GM19023 (cell line): Measurements from ENCODE around the gene CCDC54.

Experiments
- ATAC-seq: cut with Tn5 transposase; IDR thresholded peaks from one replicate; pipeline ENCODE4 v1.9.1; 2021; ENCODE audit warnings: mild to moderate bottlenecking, moderate library complexity; ENCODE audit not compliant: unreplicated experiment

The CCDC54 gene

DNA sequence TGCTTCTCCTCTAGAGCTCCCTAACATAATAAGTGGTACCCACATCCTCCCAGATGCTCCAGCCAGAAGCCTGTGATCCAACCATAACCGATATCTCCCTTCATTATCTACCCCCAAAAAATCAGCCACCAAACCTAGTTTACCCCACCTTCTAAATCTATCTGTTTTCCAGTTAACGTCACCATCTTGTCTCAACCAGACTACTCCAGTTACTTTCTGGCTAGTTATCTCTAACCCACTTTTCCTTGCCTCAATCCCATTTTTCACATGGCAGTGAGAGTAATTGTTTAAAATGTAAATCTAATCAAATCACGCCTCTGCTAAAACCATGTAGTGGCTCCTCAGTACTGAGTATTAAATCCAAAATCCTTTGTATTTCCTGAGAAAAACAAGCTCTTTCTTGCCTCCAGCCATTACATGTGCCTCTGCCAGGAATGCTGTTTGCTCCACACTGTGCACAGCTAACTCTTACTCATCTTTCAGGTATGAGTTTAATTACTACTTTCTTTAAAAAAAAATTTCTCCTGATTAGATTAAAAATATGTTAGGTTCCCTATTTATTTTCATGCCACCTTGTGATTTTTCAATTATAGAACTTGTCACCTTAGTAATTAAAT lies 15.4 kb downstream of the CCDC54 start:
- no peak for ATAC-seq

DNA sequence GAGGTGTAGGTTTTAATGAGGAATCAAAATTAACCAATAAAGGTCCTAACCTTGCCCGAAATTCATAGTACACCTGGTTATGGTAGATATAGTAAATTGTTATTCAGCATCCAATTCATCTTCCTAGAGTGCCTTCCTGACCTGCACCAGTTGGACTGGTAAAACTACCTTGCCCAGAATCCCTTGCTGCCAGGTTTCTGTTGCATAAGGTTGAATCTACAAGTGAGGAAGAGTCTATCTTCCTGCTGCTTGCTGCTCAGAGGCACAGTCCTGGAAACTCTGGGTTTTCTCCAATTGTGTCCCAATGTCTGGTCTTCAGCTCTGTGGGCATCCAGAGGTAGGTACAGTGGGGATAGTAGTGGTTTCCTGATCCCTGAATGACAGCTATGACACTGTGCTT lies 17.3 kb downstream of the CCDC54 start:
- ATAC-seq, result no peak

DNA sequence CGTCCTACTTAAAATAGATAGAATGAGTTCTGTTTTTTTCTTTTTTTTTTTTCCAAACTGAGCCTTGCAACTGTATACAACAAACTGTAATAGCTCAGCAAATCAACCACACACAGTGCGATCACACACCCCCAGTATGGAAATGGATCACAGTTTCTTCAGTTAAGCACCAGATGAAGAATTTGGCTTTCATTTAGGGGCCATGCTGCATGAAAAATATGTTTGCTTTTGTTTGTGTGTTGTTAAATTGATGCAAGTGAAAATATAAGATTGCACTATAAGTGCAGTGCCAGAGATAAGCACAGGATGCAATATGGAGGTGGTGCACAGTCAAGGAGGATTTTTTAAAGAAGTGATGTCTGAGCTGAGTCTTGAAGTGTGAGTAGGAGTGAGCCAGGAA lies 17.8 kb downstream of the CCDC54 start:
- no peak for ATAC-seq

DNA sequence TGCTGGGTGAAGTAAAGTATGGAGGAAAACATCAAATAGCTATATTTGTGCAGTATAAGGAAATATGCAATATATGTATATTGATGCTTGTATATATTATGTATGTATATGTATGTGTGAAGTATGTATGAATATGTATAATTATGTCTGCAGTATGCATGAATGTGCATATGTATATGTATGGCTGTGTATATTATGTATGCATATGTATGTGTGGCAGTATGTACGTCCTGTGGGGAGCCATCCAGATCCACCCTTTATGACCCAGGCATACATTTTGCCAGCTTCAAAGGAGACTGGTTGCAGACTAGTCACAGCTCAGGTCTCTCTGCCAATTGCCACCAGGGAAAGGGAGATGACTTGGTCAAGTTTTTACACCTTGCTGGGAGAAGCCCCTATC lies 24.1 kb downstream of the CCDC54 start:
- ATAC-seq, result no peak

DNA sequence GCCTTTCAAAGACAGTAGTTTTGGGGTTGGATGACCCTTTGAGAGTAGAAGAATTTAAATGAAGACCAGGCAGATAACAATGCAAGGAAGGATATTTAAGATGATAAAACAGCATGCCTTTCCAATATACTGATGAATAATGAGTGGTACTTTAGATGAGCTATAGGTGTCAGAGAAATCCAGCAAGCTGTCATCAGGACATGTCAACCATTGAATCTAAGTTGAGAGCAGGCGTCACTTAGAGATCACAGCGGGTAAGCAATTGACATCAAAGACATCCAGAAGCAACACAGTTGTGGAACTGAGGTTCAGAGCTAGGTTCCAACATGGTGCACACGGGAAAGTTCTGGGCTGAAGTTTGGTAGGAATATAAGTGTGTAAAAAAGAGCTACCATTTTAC lies 25.0 kb downstream of the CCDC54 start:
- ATAC-seq, result no peak

DNA sequence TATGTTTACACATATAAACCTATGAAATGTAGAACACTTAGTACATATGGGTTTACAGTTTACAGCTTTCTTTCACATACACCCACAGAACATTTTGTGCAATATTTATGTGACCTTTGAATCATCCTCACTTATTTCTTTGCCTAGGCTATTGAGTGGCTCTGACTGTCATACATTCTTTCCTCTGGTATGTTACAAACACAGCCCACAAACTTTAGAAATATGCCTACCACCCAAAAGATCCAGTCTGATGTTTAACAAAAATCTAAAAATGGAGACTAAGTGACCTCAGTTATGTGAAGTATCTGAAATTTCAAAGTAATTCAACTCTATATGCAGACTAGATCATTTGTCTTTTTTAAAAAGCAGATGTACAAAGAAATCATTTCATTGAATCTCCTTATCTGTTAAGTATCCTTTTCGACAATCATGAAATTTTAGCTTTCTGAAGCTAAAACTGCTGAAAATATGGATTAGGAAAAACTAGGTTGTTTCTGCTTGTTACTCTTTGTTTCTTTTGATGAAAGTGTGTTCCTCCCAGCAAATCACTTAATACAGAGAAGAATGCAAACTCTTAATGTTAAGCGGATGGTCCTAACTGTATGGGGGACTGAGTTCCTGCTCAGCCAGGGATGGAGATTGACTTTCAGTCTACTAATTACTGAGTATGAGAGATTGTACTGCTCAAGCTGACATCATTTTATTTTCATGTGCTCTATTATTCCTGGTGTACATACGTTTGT lies 27.7 kb downstream of the CCDC54 start:
- ATAC-seq, result no peak

DNA sequence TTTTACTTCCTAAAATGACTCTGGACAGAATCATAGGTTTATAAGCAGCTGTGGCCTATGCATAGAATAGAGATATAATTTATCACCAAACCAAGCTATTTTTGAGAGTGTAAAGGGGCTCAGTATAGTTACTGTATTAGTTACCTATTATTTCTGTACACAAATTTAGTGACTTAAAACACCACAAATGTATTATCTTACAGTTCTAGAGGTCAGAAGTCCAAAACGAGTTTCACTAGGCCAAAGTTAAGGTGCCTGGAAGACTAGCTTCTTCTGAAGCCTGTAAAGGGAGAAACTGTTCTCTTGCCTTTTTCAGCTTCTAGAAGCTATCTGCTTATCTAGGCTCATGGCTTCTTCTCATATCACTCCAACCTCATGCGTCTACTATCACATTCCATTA lies 30.1 kb downstream of the CCDC54 start:
- no peak for ATAC-seq

DNA sequence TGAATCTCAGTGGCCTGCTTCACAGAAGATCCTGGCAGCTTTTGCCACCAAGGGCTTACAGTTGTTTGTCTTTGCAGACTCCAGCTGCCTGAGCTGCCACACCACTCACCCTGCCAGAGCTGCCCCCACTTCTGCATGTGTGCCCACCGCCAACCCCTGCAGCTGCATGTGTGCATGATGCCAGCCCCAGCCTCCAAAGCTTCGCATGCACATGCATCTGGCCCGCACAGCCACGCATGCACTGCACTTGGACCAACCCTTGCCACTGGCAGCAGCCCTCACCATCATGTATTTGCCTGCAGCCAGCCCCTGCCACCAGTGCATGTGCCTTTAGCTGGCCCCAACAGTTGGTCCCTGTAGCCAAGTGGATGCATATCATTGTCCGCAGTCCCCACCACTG lies 31.3 kb downstream of the CCDC54 start:
- no peak for ATAC-seq

DNA sequence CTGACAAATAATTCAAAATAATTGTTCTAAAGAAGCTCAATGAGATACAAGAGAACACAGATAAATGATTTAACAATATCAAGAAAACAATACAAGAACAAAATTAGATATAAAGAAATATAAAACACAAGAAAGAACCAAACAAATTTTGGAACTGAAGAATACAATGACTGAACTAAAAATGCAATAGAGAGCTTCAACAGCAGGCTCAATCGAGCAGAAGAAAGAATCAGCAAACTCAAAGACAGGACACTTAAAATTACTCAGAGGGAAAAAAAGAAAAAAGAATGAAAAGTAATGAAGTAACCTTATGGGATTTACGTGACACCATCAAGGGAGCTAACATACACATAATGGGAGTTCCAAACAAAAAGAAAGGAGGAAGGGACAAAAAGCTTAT lies 32.1 kb downstream of the CCDC54 start:
- ATAC-seq, result no peak

DNA sequence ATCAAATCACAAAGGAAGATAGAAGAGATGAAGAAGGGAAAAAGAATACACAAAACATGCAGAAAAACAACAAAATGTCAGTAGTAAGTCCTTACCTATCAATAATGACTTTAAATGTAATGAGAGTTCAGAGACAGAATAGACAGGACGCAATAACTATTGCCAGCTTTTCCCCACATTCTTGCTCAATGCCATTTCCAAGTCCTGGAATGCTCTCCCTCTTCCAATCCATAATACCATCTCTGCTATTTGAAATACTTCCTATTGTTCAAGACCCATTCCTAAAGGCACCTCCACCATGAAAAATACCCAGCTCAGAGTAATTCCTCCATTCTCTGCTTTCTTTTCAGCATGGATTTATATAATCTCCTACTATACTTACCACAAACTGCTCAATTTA lies 33.4 kb downstream of the CCDC54 start:
- ATAC-seq, result no peak

DNA sequence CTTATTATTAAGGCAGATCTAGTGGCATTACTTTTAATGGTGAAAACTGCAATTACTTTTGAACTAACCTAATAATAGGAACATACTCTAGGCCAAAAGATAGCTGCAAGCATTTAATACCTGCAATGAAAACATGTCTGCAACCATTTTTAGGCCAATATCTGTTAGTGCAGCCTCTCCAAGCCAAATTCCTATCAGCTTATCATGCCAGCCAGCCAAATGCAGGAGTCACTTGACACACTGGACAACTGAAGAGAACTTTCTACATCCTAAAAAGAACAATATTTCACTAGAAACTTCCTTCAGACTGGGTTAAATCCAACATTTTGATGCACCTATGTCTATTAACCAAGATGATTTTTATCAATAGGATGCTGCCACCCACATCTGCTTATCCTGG lies 33.8 kb downstream of the CCDC54 start:
- ATAC-seq, result no peak

DNA sequence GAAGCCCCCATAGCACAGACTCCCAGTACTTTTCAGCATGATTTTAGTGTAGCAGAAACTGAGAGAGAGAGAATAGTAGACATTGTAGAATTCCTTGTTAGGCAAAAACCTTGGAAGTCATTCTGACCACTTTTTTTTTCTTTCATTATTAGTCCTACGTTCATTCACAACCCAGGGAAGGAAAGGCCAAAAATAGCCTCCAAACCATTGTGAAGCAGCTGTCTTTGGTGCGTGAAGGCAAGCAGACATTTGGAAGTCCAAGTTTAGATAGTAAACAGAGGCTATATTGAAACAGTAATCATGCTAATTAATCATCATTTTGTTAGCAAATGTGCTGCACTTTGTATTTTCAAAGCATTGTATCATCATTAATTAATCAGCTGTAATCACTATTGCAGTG lies 34.5 kb downstream of the CCDC54 start:
- ATAC-seq, result no peak

DNA sequence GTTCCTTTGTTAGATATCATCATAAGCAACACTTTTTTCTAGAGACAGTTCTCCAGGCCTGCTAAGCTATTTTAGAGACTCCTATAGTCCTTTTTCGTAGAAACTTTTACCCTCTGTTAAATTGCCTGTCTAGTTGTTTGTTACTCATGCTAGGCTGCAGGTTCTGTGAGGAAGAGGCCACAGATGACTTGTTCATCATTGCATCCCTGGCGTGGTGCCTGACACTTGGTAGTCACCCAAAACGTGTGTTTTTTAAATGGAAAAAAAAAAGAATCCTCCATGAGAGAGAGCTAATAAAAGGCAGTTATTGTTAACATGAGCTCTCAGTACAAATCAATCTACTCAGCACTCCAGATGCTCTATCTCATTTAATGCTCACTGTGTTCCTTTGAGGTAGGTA lies 35.1 kb downstream of the CCDC54 start:
- no peak for ATAC-seq

DNA sequence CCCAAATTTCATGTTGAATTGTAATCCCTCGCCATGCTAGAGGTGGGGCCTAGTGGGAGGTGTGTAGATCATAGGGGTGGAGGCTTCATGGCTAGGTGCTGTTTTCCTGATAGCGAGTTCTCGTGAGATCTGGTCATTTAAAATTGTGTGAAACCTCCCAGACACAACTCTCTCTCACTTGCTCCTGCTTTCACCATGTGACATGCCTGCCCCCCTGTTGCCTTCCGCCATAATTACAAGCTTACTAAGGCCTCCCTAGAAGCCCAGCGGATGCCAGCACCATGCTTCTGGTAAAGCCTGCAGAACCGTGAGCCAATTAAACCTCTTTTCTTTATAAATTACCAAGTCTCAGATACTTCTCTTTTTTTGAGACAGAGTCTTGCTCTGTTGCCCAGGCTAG lies 36.0 kb downstream of the CCDC54 start:
- no peak for ATAC-seq

DNA sequence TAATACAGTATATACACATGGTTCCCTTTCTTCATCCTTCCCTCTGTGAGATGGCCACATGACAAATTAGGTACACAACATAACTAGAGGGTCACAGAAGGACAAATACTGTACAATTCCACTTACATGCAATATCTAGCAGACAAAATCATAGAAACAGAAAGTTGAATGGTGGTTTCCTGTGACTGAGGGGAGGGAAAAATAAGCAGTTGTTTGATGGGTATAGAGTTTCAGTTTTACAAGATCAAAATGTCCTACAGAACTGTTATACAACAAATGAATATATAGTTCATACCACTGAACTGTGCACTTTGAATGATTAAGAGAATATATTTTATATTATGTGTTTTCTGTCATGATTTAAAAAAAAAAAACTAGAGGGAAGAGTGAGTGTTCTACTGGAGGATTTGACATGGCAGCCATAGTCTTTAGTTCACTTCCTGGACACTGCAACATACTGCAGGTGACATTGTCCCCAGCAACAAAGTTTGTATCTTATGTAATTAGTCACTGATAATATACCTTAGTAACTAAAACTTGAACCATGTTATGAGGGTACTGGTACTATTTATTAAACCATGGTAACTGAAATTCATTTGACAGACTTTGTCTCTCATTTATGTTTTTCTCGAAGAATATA lies 37.2 kb downstream of the CCDC54 start:
- ATAC-seq, result peak; percentile 74

DNA sequence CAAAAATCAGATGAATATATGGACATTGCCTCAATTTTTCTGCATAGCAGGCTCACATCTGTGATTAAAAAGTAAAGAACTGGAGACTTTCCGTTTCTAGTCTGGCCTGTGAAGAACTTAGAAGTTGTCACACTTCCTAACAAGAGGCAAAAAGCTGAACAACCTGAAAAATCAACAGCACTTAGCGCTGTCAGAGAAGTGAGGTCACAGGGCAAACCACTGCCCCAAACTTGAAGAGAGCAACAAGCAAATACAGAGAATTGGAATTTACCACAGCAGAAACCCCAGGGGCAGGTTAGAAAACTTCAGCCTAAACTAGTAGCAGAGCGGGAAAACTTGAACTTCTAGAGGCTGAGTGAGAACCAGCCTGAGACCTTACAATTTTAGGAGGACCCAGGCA lies 38.9 kb downstream of the CCDC54 start:
- ATAC-seq, result no peak

DNA sequence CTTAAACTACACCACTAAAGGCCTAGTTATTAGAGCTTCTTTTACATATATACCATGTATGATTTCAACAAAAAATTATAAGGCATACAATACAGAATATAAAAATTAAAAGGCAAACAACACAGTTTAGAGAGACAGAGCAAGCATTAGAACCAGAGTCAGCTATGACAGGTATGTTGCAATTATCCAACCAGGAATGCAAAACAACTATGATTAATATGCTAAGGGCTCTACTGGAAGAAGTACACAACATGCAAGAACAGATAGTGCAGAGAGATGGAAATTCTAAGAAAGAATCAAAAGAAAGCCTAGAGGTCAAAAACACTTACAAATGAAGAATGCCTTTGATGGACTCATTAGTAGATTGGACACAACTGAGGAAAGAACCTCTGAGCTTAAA lies 39.6 kb downstream of the CCDC54 start:
- no peak for ATAC-seq

DNA sequence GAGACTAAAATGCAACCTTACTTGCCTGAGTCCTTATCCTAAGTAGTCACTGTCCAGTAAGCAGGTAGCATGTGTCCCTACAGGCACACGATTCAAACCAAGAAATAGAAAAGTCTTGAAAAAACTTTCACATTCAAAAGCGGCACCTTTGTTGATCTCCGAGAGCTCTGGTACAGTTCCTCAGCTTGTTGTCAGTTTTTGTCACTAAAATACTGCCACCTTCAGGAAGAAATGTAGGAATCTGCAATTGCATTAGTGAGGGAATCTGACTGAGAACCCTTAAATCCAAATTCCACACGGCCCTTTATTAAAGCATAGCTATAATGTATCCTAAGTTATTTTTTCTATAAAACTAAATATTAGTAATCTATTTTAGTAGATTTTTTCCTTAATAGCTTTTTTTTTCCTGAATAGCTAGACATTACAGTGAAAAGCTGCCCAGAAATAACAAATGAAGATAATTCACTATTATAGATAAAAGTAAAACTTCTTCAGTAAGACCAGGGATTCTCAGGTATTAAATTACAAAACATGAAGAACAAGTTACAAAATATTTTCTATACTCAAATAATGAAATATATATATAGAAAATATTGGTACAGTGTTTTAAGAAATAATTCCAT lies 44.0 kb downstream of the CCDC54 start:
- ATAC-seq, result peak; percentile 80

DNA sequence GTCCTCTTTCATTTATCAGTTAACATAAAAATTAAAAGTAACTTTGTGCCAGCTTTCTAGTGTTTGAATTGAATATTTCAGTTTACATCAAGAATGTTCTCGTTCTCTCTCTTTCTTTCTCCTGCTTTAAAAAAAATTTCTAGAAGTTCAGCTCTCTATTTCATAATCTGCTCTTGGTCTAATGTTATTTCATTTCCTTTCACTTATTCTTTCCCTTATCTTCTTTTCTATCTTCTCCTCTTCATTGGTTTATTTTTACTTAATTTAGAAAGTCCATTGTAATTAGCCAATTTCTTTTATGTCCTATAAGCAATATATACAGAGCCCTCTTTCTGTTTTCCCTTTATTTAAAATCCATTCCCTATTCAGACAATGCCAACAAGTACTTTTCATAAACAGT lies 44.6 kb downstream of the CCDC54 start:
- ATAC-seq, result no peak

DNA sequence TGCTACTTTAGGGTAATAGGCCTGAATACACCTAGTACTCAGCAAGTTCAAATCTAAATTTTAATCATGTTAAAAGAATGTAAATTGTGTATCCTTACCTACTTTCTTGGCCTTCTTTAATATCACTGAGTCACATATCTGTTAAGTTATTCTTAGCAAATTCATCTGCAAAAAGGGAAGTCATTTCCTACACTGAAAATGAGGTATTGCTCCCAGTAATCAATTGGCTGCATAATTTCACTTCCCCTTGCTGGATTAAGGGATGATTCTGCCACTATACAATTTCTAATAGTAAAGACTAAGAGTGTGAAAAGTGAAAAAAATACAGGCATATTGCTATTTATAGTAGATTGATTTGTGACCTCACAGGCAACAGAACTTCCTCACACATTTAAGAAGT lies 47.8 kb downstream of the CCDC54 start:
- no peak for ATAC-seq

DNA sequence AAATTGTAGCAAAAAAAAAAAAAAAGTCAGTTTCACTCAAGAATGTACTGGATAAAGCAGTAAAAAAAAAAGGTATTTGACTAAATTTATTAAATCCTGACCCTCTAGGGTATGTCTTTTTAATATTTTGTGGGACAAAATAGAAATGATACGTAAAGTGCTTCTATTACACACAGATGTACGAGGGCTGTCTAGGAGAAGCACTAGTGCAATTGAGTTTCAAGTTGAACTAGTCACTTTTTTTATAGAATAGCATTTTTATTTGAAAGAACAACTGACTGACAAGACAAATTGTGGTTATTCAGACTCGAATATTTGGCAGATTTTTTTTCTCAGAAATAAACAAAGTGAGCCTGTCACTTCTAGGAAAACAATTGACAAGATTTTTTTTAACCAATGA lies 49.0 kb downstream of the CCDC54 start:
- no peak for ATAC-seq
